ENCODE measurements around the gene ADNP. TPM values are rescaled to one million over a fixed set of nuclear protein-coding genes. Genes with fewer than 3 reads are reported as not detected.

Gene ADNP
- total RNA-seq, 1 donor from 2014 or later, result 57.6 TPM

- intact Hi-C loops (cut with DNase I), result no loop called here
- no peak for DNase-seq (ENCODE audit: low spot score)
- no peak for ATAC-seq
Observed at GRCh38 chr20:50858525-50858924, 72.7 kb downstream of the ADNP start.

GRCh38 chr20:50857348-50857747 is 73.9 kb downstream of the ADNP start:
- ATAC-seq (no peak), DNase-seq (ENCODE audit: low spot score) (no peak)
- intact Hi-C loops (cut with DNase I), result no loop called here

GRCh38 chr20:50856475-50857041 is 74.7 kb downstream of the ADNP start:
- DNase-seq (ENCODE audit: low spot score) (no peak), ATAC-seq (no peak)
- intact Hi-C loops (cut with DNase I), result no loop called here

GRCh38 chr20:50855498-50856474 is 75.5 kb downstream of the ADNP start:
- ATAC-seq, result no peak
- intact Hi-C loops (cut with DNase I), result no loop called here
- no peak for DNase-seq (ENCODE audit: low spot score)

GRCh38 chr20:50854506-50855249 is 76.6 kb downstream of the ADNP start:
- no peak for DNase-seq (ENCODE audit: low spot score)
- intact Hi-C loops (cut with DNase I), result no loop called here
- no peak for ATAC-seq

GRCh38 chr20:50852085-50852484 is 79.2 kb downstream of the ADNP start:
- intact Hi-C loops (cut with DNase I), result no loop called here
- no peak for DNase-seq (ENCODE audit: low spot score)
- ATAC-seq, result no peak

GRCh38 chr20:50850721-50851286 is 80.4 kb downstream of the ADNP start:
- intact Hi-C loops (cut with DNase I), result no loop called here
- DNase-seq (ENCODE audit: low spot score) (no peak), ATAC-seq (no peak)

- intact Hi-C loops (cut with DNase I), result no loop called here
- ATAC-seq (peak; percentile 55), DNase-seq (ENCODE audit: low spot score) (no peak)
Observed at GRCh38 chr20:50848846-50849673, 82.2 kb downstream of the ADNP start.

- ATAC-seq, result peak; percentile 62
- no peak for DNase-seq (ENCODE audit: low spot score)
- intact Hi-C loops (cut with DNase I), result no loop called here
Observed at GRCh38 chr20:50848341-50848808, 82.9 kb downstream of the ADNP start.

- DNase-seq (ENCODE audit: low spot score) (no peak), ATAC-seq (no peak)
- intact Hi-C loops (cut with DNase I), result no loop called here
Observed at GRCh38 chr20:50845566-50846215, 85.5 kb downstream of the ADNP start.

- no peak for DNase-seq (ENCODE audit: low spot score)
- intact Hi-C loops (cut with DNase I), result no loop called here
- no peak for ATAC-seq
Observed at GRCh38 chr20:50844430-50845100, 86.7 kb downstream of the ADNP start.

GRCh38 chr20:50843331-50844276 is 87.6 kb downstream of the ADNP start:
- ATAC-seq (no peak), DNase-seq (ENCODE audit: low spot score) (no peak)
- intact Hi-C loops (cut with DNase I), result no loop called here

GRCh38 chr20:50842821-50843220 is 88.4 kb downstream of the ADNP start:
- no peak for ATAC-seq
- intact Hi-C loops (cut with DNase I), result no loop called here
- DNase-seq (ENCODE audit: low spot score), result no peak
